NB4 (cell line): ENCODE results near the gene CNBD2.

Experiments used
- DNase-seq: peaks from one replicate; pipeline ENCODE4 v3.0.0; 2010; ENCODE audit warnings: low read depth
- H3K4me3 ChIP-seq: one replicate; pipeline ENCODE4 v1.5.1; 2011; ENCODE audit warnings: mild to moderate bottlenecking, low read depth, low read length, moderate library complexity
- MYC ChIP-seq: IDR thresholded peaks from 2 replicates; pipeline ENCODE4 v1.6.1; 2011; ENCODE audit warnings: low read depth, low read length
- POLR2A ChIP-seq: IDR thresholded peaks from 2 replicates; pipeline ENCODE4 v1.6.1; 2011; ENCODE audit warnings: mild to moderate bottlenecking; ENCODE audit not compliant: insufficient read length; ENCODE audit errors: extremely low read depth
- TF ChIP-seq, protein P1 (sequence below): IDR thresholded peaks from 2 replicates; pipeline ENCODE4 v1.6.1; 2011; ENCODE audit warnings: low read depth, low read length
- TF ChIP-seq, protein P2 (sequence below): IDR thresholded peaks from one replicate; pipeline ENCODE4 v1.5.1; 2012; ENCODE audit warnings: low read depth, low read length

The CNBD2 gene

DNA sequence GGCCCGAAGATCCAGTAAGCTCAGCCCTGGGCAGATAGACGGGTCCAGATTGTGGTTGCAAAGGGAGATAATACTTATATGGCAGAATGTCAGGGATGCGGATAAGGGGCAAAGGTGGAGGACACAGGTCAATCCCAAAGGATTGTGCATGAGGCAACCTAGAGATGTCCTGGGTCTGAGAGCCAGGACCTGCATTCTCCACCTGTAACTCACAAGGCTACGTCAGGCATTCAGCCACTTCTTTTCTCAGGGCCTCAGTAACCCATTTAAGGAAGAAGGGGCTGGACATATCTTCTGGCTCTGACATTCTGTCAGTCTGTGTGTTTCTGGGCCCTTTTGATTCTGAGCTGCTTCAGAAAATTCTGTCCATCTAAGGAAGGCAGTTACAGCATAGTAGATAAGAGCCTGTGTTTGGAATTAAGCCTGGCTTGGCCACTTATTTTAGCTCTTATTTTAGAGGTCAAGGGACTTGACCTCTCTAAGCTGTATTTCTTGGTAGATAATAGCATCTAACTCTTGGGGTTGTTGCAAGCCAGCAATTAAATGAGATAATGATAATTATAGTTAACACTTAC is 40.2 kb downstream of the CNBD2 start:
- DNase-seq = no peak
- TF ChIP-seq, protein P1, sequence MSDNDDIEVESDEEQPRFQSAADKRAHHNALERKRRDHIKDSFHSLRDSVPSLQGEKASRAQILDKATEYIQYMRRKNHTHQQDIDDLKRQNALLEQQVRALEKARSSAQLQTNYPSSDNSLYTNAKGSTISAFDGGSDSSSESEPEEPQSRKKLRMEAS = no peak
- TF ChIP-seq MYC (no peak), POLR2A (no peak)
- TF ChIP-seq, protein P2, sequence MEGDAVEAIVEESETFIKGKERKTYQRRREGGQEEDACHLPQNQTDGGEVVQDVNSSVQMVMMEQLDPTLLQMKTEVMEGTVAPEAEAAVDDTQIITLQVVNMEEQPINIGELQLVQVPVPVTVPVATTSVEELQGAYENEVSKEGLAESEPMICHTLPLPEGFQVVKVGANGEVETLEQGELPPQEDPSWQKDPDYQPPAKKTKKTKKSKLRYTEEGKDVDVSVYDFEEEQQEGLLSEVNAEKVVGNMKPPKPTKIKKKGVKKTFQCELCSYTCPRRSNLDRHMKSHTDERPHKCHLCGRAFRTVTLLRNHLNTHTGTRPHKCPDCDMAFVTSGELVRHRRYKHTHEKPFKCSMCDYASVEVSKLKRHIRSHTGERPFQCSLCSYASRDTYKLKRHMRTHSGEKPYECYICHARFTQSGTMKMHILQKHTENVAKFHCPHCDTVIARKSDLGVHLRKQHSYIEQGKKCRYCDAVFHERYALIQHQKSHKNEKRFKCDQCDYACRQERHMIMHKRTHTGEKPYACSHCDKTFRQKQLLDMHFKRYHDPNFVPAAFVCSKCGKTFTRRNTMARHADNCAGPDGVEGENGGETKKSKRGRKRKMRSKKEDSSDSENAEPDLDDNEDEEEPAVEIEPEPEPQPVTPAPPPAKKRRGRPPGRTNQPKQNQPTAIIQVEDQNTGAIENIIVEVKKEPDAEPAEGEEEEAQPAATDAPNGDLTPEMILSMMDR = no peak
- no peak overlapping the region for H3K4me3 ChIP-seq

DNA sequence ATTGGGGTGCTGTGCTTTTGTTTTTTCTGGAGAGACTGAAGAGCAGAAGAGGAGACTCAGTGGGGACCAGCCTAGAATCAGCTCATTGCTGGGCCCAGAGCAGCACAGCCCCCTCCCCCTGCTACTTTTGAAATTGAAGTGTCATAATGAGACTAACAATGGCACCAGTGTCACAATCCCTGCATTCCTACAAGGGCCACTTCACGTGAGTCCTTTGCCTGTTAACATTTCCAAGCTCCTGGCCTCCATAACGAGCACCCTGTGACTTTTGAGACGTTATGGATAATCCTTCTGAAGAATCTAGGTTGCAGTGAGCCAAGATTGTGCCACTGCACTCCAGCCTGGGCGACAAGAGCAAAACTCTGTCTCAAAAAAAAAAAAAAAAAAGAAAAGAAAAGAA is 41.7 kb downstream of the CNBD2 start:
- no peak overlapping the region for H3K4me3 ChIP-seq
- TF ChIP-seq, protein P1 = no peak
- TF ChIP-seq, protein P2 = no peak
- TF ChIP-seq POLR2A (no peak), MYC (no peak)
- DNase-seq = no peak

DNA sequence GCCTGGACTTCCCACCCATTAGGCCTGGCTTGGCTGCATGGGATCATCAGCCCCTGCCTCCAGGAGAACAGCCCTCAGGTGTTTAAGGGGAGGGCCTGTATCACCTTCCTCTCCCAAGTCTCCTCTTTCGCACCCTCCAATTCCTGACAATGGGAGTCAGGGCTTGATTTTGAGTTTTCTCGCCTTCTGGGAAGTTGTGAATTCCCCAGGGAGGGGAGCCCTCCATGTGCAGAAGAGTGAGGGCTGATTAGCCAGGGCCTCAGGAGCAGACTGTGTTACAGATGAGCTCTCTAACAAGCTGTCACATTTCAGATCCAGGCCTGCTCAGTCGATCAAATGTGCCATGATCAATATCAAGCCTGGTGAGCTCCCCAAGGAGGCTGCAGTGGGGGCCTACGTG is 42.4 kb downstream of the CNBD2 start:
- no peak overlapping the region for H3K4me3 ChIP-seq
- DNase-seq = no peak
- TF ChIP-seq, protein P1 = no peak
- TF ChIP-seq POLR2A = no peak
- TF ChIP-seq, protein P2 = no peak
- TF ChIP-seq MYC = no peak

DNA sequence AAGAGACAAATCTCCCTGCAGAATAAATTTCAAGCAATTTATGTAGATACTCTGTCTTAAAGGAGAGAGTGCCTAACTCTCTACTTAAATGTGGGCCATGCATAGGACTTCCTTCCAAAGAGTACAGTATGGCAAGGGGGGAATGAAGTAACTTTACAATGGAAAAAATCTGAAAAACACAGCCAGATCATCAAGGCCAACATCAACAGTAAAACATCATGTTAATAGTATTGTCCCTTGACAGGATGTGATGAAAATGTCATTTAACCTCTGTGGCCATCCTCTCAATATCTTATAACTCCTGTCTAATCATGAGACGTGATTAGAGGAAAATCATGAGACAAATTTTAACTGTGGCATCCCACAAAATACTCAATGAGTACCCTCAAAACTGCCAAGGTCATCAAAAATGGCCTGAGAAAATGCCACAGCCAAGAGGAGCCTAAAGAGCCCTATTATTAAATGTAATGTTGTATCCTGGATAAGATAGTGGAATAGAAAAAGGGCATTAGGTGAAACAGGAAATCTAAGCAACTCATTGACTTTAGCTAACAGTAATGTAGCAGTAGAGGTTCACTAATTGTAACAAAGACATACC is 47.5 kb downstream of the CNBD2 start:
- no peak overlapping the region for H3K4me3 ChIP-seq
- TF ChIP-seq, protein P1 = no peak
- TF ChIP-seq MYC (no peak), POLR2A (no peak)
- TF ChIP-seq, protein P2 = no peak

DNA sequence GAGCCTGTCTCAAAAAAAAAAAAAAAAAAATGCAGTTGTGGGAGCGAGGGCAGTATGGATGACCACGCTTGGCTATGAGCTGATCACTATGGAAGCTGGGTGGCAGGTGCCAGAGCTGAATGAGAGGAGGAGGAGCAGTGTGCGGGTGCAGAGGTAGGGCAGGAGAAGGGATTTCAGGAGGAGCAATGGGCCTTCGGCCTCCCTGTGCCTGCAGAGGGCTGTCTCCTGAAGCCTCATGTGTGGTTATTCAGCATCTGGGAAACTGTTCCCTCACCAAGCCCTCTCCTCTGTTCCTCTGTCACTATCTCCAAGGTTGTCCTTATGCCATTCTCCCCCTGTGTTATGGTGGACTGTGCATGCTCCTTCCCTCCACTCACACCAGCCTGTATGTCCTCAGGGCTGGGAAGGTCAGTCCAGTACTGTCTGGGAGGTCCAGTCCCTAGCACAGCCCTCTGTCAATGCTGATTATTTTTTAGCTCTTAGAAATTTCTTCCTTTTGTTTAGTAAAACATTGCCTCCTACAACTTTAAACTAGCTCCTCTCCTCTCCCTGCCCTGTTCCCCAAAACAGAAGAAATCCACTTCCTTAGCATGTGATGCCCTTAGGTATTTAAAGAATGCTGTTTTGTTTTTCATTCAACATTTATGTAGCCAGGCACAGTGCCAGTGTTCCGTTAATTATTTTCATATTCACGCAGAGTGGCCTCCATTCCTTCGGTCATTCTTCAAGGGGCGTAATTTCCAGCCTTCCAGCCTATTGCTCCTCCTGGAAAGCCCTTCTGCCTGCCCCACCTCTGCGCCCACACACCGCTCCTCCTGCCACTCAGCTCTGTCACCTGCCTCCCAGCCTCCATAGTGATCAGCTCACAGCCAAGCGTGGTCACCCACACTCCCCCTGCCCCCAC is 48.9 kb downstream of the CNBD2 start:
- DNase-seq = no peak
- H3K4me3 ChIP-seq = no peak overlapping the region
- TF ChIP-seq, protein P1 = no peak
- TF ChIP-seq POLR2A (no peak), MYC (no peak)
- TF ChIP-seq, protein P2 = no peak

More for the DNA sequence above, 47.5 kb downstream of the CNBD2 start:
- DNase-seq = no peak
